Colon (tissue), 2 donors: ENCODE data around the gene GTPBP8.
"Not testable (repeated sequence)": the region's sequence is repeated elsewhere in the genome, so short reads cannot be mapped to it uniquely, and the experiment has no call there.

ENCODE experiments used
- FAIRE-seq: peaks from 2 replicates; lab custom pipeline; 2012; peaks lifted over from hg19 to GRCh38; lab: Jason Lieb, UNC
- donor health status: control.
- donor health status: control.

Gene GTPBP8

DNA sequence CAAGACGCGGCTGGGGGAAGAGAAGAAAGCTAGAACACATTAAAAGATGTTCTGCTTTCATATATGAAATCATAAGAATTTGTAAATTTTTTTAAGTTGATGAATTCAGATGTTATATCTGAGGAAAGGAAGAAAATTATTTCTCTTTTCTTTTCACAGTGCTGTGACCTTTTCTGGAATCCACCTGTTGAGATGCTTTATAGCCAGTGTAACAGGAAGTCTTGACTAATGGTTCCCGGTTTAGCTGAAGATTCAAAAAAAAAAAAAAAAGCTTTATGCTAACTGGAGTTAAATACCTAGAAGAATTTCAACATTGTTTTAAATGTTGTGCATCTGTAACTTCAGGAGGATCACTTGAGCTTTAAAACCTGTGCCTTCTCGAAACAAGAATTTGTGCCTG is 9.9 kb downstream of the GTPBP8 start:
- no peak for FAIRE-seq

DNA sequence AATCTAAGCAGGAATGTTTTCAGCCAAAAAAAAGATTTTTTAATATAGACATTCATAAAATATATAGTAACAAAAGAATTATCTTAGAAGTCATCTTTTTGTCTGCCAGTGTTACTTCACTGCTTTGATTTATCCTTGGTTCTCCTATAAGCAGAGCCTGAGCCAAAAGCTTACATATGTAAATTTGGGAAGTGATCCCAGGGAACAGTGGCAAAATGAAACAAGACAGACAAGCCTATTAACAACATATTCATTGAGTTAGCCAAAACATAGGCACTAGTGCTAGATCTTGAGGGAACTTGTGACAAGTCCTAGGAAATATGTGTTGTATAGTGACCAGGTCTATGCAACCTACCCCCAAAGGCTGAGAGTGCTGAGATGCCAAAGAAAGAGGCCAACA is 11.3 kb downstream of the GTPBP8 start:
- FAIRE-seq, result no peak

DNA sequence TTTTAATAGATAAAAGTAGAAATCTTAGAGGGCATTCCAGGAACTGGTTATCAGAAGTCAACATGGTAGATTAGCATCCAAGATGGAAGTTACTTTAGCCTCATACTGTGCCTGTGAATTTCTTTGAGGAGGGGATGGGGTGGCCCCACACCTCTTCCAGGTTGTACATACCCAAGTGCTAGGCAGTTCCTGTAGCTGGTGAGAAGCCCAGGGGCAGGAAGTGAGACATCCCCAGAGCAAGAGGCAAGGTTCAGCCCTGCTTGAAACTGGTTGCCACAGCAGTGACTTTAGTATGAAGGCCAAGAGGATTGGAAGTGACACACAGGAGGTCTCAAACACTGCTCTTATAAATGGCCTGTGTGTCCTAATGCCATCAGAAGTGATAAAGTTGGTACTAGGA is 11.9 kb downstream of the GTPBP8 start:
- no peak for FAIRE-seq

DNA sequence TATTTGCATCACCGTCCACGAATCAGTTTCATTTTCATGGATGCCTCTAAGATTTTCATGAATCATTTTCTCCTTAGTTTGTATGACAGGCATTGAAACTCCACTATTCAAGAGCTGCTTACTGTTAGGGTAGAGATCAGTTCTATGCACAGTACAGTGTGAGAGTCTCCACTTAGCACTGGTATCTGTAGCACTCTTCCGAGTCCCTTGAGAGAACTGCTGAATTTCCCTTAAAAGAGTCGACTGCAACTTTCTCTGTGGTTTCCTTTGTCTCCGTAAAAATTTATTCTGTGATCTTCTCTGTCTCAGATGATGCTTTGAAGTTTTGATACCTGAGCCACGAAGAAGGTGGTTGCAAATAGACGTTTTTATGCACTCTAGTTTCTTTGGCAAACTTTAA is 14.8 kb downstream of the GTPBP8 start:
- FAIRE-seq, result no peak

DNA sequence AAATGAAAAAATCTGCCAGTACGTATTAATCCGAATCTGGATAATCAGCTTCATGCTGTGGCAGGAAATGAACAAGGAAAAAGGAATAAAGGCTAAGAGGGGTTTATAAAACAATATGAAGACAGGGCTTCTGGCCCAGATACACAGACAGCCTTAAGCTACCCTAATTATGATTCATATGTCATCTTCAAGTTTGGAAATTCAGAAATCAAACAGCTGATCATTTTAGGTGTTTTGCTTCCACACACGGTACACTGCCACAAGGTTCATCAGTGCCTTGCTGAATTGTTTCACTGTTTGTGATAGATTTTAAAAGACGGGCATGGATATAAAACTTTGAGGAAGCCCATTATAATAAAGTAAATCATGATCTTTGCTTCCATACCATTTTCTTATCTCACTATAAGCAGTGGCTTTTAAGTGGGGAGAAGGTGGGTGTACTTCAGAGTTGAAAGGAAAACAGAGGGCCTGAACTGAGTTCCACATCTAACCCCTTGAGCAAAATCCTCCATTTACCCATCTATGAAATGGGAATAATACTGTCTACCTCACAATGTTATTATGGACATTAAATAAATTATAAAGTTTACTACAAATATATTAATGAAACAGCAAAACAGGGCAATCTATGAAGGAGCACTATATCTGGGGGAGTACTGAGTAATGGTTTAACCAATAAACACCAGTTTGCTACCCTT is 15.7 kb downstream of the GTPBP8 start:
- FAIRE-seq, result no peak

DNA sequence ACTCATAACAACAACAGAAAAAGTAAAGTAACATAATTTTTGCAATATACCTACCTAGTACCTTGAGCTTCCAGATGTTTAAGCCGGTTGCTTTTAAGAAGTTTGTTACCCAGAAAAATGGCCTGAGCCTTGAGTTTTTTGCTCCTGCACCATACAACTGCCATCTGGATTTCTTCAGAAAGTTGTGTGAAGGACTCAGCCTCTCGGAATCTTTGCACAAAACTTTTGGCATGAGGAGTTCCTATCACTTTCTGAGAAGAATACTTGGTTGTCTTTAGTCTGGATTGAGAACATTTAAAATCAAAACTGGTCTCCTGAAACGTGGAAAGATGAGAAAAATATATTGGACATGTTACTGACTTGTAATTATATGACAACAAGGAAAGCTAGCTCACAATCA is 17.3 kb downstream of the GTPBP8 start:
- no peak for FAIRE-seq

DNA sequence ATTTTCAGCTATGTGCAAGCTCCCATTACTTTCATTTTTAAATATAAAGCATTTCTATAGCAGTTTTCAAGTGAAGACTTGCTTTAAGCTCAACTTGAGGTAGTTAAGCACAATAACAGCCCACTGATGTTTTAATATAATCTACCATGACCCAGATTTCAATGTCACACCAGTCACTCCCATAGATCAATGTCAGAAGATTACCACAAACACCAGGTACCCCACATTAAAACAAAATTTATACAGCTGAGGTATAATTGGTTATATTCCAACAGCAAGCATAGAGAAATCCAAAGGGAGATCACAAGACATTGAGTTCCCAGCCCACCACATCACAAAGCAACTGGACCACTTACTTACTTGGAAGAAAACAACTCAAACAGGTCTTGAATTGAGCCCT is 22.8 kb downstream of the GTPBP8 start:
- FAIRE-seq, result no peak

DNA sequence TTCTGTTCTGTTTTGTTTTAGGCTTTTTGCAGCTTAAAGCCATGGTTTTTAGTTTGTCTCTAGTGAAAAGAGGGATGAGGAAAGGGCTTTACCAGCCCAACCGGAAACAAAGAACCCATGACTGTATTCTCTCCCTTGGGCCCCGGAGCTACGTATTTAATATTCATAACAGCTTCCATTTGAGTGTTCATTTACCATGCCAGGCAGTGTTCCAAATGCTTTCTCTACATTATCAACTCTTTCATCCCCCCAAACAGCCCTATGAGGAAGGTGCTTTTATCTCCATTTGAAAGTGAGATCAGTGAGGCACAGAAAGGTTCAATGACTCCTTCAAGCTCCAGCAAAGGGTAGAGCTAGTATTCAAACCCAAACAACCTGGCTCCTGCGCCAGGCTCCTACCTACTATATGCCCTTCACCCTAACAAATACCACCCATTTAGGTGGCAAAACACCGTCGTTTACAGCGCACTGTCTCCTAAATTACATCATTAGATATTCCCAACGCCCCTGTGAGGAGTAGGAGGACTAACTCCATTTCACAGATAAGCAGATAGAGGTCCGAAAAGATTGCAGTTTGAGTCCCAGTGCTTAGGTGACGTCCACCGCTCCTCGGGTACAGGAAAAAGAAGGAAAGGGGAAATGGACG is 27.9 kb downstream of the GTPBP8 start:
- FAIRE-seq, result no peak

DNA sequence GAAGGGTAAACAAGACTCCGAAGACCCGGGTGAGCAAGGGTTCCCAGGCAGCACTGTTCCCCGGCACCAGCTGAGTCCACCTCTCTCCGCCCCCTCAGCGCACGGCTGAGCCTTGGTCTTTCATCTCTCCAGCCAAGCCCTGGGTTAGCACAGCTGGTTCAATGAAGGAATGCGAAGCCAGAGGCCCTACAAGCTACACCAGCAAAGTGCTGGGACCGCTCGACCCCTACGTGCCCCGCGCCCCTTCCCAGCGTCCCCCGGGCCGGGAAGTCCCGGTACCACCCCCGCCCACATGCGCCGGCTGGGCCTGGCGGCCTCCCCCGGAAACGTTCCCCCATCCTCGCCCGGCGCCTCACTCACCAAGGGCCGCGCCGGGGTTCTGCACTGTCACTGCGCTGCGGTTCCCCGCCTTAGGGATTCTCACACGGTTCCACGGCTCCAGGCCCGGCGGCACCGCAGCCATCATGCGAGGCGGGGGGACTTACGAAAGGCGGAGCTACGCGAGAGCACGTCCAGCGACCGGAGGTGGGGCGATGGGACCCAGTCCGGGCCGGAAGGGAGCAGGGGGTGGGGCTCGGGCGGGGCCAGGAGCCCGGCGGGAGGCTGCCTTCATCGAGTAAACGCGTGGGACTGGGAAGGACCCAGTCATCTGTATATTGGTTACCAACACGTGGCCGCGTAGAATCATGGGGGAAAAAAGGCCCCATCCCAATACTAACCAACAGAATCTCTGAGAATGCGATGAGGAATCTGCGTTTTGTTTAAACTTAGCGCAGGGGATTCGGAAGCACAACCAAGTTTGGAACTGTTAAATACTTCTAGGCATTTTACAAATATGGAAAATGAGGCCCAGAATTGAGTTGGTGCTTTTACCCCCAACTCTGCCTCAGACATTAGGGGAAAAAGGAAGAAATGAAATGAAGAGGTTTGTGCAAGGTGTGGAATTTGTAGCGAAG is 28.7 kb downstream of the GTPBP8 start:
- no peak for FAIRE-seq

DNA sequence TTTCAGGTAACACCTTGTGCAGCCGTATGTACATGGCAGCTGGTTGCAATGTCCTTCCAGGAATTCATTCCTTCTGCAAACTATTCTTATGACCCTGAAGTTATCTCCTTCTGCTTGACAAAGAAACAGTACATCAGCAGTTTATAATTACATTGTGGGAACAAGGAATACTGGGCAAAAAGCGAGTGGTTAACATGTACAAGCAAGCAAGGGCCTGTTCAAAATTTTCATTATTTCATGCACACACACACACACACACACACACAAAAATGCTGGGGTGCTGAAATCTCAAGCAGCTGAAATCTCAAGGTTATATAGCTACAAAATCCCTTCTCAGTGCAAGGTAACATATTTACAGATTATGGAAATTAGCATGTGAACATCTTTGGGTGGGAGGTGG is 30.7 kb downstream of the GTPBP8 start:
- no peak for FAIRE-seq

DNA sequence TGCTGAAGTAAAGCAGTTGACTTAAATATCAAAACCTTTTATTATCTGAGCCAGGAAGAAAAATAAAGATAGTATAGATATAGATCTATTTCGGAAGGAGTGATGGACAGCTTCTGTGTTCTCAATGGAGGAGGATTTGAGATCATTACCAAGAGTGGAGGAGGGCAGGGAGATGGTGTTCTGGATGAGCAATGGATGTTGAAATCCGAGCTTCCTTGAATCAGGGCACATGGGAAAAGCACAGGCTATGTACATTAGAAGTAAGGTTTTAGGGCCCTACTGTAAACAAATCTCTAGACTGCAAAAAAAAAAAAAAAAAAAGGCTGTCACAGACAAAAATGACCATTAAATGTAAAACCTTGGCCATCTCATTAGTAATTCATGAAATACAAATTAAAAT is 43.2 kb downstream of the GTPBP8 start:
- no peak for FAIRE-seq

DNA sequence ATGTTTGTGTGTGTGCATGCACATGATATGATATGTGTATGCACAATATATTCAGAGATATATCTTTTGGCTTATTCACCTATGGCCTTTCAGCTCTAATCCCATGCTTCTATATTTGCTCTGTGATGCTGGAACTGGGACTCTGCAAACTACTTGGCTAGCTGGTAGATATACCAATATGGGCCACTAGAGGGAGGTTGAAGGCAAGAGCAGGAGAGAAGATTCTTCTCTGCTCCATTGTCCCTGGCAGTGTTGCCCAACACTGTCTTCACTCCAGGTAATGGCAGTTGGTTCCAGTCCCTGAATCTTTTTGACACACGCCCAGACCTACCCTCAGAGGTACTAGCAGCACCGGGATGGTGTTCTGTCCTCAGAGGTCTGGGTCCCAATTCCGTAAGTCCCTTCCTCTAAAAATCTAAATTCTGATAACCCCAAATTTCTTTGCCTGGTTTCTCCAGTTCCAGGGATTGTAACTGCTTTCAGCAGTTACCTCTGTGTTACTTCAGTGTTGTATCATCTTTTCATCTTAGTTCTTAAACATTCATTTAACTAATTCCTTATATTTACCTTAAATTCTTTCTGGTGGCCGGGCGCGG is 44.7 kb downstream of the GTPBP8 start:
- FAIRE-seq, result no peak

DNA sequence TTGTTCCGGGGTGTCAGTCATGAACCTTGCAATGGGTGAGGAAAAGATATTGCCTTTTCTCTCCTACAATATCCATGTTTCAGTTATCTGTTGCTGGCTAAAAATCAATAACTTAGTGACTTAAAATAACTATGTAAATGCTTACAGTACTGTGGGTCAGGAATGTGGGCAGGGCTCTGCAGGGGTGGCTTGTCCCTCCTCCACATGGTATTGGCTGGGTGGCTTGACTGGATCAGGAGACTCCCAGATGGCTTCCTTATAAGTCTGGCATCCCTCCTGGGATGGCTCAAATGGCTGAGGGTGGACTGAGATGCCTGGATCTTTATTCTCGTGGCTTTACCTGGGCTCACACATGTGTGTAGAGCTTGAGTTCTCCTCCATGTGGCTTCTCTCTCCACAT is 47.5 kb downstream of the GTPBP8 start:
- no peak for FAIRE-seq

DNA sequence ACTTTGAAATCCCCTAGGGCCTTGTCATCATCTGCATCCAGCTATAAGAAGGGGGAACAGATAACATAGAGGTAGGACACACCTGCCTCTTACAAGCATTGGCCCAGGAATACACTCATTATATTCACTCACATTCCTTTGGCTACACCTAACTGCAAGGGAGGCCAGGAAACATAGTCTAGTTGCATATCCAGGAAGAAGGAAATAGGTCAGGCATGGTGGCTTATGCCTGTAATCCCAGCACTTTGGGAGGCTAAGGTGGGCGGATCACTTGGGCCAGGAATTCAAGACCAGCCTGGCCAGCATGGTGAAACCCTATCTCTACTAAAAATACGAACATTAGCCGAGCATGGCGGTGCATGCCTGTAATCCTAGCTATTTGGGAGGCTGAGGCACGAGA is 48.8 kb downstream of the GTPBP8 start:
- no peak for FAIRE-seq

DNA sequence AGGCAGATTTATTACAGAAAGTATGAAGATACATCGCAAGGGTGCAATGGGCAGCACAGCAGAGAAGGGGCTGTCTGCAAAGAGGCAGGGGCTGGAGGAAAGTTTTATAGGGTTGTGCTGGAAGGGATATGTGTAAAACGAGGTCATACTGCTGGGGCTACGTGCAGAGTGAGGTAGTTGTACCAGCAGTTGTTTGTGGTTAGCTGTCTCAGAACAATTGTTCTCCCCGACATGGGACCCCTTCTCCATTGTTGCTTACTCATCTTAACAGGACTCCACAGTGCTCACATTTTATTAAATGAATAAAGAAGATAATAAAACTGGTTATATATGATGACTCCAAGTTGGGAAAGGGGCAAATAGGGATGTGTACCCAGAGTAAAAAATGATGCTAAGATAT is 49.4 kb downstream of the GTPBP8 start:
- FAIRE-seq, result no peak

DNA sequence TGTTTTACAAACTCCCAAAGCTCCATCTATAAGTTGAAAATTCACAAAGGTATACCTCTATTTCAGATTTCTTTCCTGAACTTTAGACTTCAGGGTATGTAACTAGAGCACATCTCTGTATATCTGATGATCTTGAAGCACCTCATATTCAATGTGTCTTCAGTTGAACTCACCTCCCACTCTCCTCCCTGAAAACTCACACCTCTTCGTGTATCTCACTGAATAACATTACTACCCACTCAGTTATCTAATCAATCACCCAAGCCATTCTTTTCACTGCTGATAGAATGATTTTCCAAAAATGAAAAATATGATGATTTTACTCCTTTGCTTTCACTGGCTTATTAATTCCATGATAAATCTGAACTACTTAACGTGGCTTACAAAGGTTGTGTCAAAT is 52.9 kb downstream of the GTPBP8 start:
- no peak for FAIRE-seq

DNA sequence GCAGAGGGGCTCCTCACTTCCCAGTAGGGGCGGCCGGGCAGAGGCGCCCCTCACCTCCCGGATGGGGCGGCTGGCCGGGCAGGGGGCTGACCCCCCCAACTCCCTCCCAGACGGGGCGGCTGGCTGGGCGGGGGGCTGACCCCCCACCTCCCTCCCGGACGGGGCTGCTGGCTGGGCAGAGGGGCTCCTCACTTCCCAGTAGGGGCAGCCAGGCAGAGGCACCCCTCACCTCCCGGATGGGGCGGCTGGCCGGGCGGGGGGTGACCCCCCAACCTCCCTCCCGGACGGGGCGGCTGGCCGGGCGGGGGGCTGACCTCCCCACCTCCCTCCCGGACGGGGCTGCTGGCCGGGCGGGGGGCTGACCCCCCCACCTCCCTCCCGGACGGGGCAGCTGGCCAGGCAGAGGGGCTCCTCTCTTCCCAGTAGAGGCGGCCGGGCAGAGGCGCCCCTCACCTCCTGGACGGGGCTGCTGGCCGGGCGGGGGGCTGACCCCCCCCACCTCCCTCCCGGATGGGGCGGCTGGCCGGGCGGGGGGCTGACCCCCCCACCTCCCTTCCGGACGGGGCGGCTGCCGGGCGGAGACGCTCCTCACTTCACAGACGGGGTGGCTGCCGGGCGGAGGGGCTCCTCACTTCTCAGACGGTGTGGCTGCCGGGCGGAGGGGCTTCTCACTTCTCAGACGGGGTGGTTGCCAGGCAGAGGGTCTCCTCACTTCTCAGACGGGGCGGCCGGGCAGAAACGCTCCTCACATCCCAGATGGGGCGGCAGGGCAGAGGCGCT is 55.6 kb downstream of the GTPBP8 start:
- FAIRE-seq, result not testable (repeated sequence)

DNA sequence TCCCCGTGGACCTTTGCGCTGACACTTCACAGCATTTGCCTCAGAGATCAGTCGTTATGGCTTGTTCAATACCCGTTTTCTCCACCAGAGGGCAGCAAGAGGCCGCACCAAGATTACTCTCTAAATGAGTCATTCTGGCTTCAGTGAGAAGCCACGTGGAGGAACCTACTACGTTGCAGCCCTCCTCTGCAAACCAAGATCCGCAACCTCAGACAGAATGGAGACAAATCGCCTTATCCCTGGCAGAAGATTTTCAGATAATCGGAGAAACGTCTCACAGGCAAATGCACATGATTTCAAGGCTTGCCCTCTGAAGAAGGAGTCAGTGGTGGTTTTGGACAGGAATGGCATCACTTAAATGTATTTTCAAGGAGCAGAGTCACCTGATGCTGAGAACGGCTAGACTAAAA is 60.5 kb downstream of the GTPBP8 start:
- no peak for FAIRE-seq
